Measurements from ENCODE around the gene QRFPR. TPM values are rescaled to one million over a fixed set of nuclear protein-coding genes. Genes with fewer than 3 reads are reported as not detected.

Gene QRFPR
- polyA plus RNA-seq, 1 donor (not counting 4 experiments of a cell fraction or from before 2014, with no cell fraction given), result 0.38 TPM

- Histone ChIP-seq H2AFZ (ENCODE audit: control insufficient read depth, low read length) (no peak overlapping the region), H3K4me3 (ENCODE audit: control insufficient read depth in 2 of 3, extremely low read depth in 1 of 3, insufficient read depth in 2 of 3, low read depth in 1 of 3, low read length in 3 of 3) (no peak overlapping the region), H3K36me3 (ENCODE audit: control insufficient read depth in 2 of 2, extremely low read depth in 1 of 2, insufficient read depth in 2 of 2, low read length in 2 of 2) (no peaks in the 10 kb centered on the region), H3K79me2 (ENCODE audit: control insufficient read depth, insufficient read depth, low read length) (no peaks in the 10 kb centered on the region), H4K20me1 (ENCODE audit: control insufficient read depth, extremely low read depth, insufficient read depth, low read length) (no peaks in the 10 kb centered on the region), H3K9me3 (ENCODE audit: control insufficient read depth, low read depth, low read length) (no peaks in the 10 kb centered on the region), H3K9ac (ENCODE audit: control insufficient read depth, extremely low read depth, insufficient read depth, low read length) (no peak overlapping the region), H3K27me3 (ENCODE audit: control insufficient read depth, extremely low read depth, insufficient read depth, low read length) (no peaks in the 10 kb centered on the region), H3K4me1 (ENCODE audit: control insufficient read depth, extremely low read depth, insufficient read depth, low read length) (no peaks in the 10 kb centered on the region), H3K9me1 (ENCODE audit: control insufficient read depth, extremely low read depth, insufficient read depth, low read length) (no peaks in the 10 kb centered on the region), H3K27ac (ENCODE audit: control insufficient read depth, insufficient read depth, low read length) (no peak overlapping the region), H3K4me2 (ENCODE audit: control insufficient read depth, extremely low read depth, insufficient read depth, low read depth, low read length) (no peak overlapping the region)
- FAIRE-seq (no peak), DNase-seq (ENCODE audit: low read depth, low spot score) (no peak)
- TF ChIP-seq EZH2 (IDR thresholded peaks at IDR 0.05; ENCODE audit: low read length) (no peak), CTCF (optimal IDR thresholded peaks at IDR 0.05 in 1 of 3, IDR thresholded peaks at IDR 0.05 in 1 of 3, conservative IDR thresholded peaks at IDR 0.05 in 1 of 3; ENCODE audit: extremely low read depth in 1 of 3, insufficient read depth in 2 of 3, low read length in 3 of 3) (no peak)
- dilution Hi-C loops (cut with MboI; ENCODE audit: extremely low pct_ligation_motif_present, low sequenced_read_pairs), result no loop called here
Observed at GRCh38 chr4:121280425-121280824, 100.4 kb downstream of the QRFPR start.

- no peaks in the 10 kb centered on the region for H4K20me1 ChIP-seq (ENCODE audit: control insufficient read depth, extremely low read depth, insufficient read depth, low read length)
- H3K4me2 ChIP-seq (ENCODE audit: control insufficient read depth, extremely low read depth, insufficient read depth, low read depth, low read length), result no peak overlapping the region
- TF ChIP-seq CTCF (optimal IDR thresholded peaks at IDR 0.05 in 1 of 3, IDR thresholded peaks at IDR 0.05 in 1 of 3, conservative IDR thresholded peaks at IDR 0.05 in 1 of 3; ENCODE audit: extremely low read depth in 1 of 3, insufficient read depth in 2 of 3, low read length in 3 of 3), result no peak
- no peak for TF ChIP-seq EZH2 (IDR thresholded peaks at IDR 0.05; ENCODE audit: low read length)
- no peaks in the 10 kb centered on the region for H3K9me3 ChIP-seq (ENCODE audit: control insufficient read depth, low read depth, low read length)
- H3K36me3 ChIP-seq (ENCODE audit: control insufficient read depth in 2 of 2, extremely low read depth in 1 of 2, insufficient read depth in 2 of 2, low read length in 2 of 2), result no peaks in the 10 kb centered on the region
- no peaks in the 10 kb centered on the region for H3K9me1 ChIP-seq (ENCODE audit: control insufficient read depth, extremely low read depth, insufficient read depth, low read length)
- H3K9ac ChIP-seq (ENCODE audit: control insufficient read depth, extremely low read depth, insufficient read depth, low read length), result no peak overlapping the region
- H3K79me2 ChIP-seq (ENCODE audit: control insufficient read depth, insufficient read depth, low read length), result no peaks in the 10 kb centered on the region
- DNase-seq (ENCODE audit: low read depth, low spot score) (no peak), FAIRE-seq (no peak)
- H2AFZ ChIP-seq (ENCODE audit: control insufficient read depth, low read length), result no peak overlapping the region
- no peaks in the 10 kb centered on the region for H3K27me3 ChIP-seq (ENCODE audit: control insufficient read depth, extremely low read depth, insufficient read depth, low read length)
- dilution Hi-C loops (cut with MboI; ENCODE audit: extremely low pct_ligation_motif_present, low sequenced_read_pairs), result no loop called here
- H3K4me3 ChIP-seq (ENCODE audit: control insufficient read depth in 2 of 3, extremely low read depth in 1 of 3, insufficient read depth in 2 of 3, low read depth in 1 of 3, low read length in 3 of 3), result no peak overlapping the region
- H3K4me1 ChIP-seq (ENCODE audit: control insufficient read depth, extremely low read depth, insufficient read depth, low read length), result no peaks in the 10 kb centered on the region
- no peak overlapping the region for H3K27ac ChIP-seq (ENCODE audit: control insufficient read depth, insufficient read depth, low read length)
Observed at GRCh38 chr4:121278811-121279368, 101.9 kb downstream of the QRFPR start.

Small RNAs within 50 kb of the gene (small RNA-seq; reads per million reads assigned to genes)
- 0 reads per million in 3 experiments for gene RF00019 (ENCODE audit: insufficient read length in 3 of 3, low read depth in 3 of 3, low replicate concordance in 1 of 3)

Other genes starting within 250 kb of the QRFPR start
- gene TNIP3, start 216.7 kb downstream of the QRFPR start, polyA plus RNA-seq, result 0.04 TPM in 1 of 3 replicates, not detected in the others